ENCODE measurements around the gene NIT2.

DNA sequence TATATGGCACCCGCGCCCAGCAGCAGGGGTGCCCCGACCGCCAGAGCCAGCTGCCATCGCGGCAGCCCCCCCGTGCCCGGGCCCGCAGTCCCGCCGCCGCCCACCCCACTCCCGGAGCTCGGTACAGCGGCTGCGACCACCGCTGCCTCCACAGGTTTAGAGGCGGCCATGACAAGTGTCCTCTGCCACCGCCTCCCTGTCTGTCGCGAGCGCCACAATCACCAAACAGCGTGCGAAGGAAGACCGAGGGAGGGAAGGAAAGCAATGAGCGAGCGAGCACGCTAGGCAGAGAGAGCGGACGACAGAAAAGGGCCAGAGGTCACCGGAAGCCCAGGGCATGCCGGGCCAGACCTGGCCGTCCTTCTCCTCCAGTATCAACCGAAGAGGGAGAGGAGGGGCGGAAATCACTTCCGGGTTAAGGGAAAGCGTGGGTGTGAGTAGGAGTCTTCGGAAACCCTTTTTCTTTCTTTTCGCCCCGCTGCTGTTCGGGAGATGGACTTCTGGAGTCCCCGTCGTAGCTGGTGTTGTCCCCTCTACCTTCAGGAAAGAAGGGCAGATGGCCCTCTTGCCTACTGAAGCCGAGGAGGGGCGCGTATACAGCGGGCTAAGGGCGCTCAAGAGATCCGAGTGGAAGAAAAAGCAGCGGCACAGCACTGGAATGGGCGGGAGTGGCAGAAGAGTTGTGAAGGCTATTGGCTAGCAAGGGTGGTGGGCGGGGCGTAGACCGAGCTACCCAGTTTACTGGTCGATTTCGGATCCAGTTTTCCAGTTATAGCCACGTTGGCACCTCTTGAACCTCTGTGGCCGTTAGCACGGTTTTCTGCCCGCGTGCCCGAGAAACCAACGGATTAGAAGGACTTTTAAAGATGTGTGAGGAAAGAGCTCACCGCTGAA is 66.5 kb downstream of the NIT2 start, which contains the start of the genes LNP1 and TOMM70:
- no peak for TF ChIP-seq CTCF (IDR thresholded peaks at IDR 0.05; ENCODE audit: low read length)
- no peak for TF ChIP-seq EZH2 (IDR thresholded peaks at IDR 0.05; ENCODE audit: borderline replicate concordance, low read length)

Data from OCI-LY1 (cell line).